Stimulated activated CD4-positive, alpha-beta T cell treated with anti-CD3 and anti-CD28 coated beads, Interleukin-12 subunit alpha, Interleukin-12 subunit beta, amount 100 ng/mL, for 48 hours (primary cell): ENCODE measurements around the gene PARD3.
"Not testable (repeated sequence)": the region's sequence is repeated elsewhere in the genome, so short reads cannot be mapped to it uniquely, and the experiment has no call there.

Experiments
- DNase-seq, 3 donors: peaks; one replicate each; pipeline ENCODE4 v3.0.0-alpha.2; 2020; ENCODE audit warnings: low read depth in 2 of 3, low spot score in 1 of 3

The PARD3 gene

DNA sequence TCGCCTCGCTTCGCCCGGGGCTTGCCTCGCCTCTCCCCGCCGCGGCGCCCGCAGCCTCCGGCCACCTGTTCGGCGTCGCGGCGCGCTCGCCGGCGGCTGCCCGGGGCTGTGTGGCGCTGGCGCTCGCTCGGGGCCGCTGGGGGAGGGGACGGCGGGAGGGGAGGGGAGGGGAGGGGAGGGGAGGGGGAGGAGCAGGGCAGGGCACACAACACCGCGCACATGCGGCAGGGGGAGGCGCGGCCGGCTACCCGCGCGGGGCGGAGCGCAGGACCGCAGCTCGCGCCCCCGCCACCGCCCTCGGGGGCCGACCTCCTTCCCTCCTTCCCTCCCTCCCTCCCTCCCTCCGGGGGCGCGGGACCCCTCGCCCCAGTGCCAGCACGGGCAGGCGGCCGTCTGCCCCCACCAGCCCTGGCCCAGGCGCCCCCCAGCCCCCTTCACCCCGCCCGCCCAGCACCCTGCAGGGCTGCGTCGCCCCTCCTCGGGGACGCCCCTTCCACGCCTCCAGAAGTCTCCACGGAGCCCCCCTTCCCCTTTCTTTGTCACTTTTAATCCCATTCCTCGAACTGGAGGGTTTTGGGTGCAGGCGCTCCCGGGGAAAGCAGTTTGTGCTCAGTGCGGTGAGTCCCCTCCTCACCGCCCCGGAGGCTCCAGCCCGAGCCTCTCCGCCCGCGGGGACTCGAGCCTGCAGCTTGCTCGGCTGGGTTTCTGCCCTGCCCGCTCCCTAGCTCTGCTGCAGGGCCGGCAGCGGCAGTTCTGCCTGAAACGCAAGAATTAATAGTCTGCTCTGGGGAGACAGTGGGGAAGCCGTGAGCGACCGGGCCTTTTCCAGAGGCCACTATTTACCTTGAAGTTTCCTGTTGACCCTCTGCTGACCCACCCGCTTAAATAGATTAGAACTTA is at the start of gene PARD3:
Gene PARD3, minus strand, starts transcription at position 112 of the 900 bp plus-strand sequence. CDS start 301 bp downstream, outside the sequence.
- no peak for DNase-seq

DNA sequence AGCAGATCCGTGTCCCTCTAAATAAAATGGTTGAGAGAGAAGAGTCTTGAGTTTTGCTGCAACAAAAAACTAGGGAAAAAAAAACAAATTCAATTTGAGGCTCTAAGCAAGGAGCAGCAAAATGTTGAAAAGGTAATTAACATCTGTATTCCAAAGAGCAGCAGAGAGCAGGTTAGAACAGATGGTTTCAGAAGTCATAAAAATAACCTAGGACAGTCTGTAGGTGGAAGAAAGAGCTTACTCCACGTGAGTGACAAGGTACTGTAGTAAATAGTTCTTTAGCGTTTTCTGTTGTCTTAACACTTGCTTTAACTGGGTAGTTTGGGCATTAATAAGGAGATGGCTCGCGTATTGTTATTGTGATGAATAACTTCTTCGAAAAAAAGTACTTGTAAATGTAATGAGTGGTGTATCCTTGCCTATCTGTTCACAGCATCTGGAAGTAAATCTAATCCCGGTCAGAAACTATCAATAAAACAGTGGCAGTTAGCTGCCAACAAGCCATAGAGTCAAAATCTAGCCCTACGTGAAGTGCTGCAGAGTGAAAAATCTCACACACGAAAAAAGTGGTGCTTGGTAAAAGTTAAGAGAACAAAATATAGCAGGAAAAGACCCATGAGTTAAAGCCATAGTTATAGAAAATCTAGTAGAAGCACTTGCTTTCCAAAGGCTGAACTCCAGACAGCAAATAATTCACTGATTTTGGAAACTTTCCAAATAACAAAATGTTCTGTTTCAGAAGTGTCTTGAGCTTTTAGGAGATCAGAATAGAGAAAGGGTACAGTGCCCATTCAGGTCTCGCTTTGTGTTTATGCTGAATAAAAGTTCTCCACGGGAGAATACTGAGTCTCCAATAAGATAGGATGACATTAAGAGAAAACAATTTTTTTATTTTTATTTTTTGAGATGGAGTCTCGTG is 49.3 kb upstream of the PARD3 start:
- DNase-seq, result no peak

DNA sequence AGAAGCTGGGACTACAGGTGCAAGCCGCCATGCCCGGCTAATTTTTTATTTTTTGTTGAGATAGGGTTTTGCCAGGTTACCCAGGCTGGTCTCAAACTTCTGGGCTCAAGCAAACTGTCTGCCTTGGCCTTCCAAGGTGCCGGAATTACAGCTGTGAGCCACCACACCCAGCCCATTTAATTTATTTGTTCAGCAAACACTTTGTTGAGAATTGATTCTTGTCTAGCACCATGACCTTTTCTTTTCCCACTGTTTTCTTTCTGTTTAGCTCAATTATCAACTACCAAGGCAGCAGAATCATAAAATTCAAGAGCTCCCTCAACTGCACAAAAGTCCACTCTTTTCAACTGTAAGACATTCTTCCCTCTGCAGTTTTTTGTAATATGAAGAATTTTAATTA is 47.8 kb upstream of the PARD3 start:
- DNase-seq, result no peak

DNA sequence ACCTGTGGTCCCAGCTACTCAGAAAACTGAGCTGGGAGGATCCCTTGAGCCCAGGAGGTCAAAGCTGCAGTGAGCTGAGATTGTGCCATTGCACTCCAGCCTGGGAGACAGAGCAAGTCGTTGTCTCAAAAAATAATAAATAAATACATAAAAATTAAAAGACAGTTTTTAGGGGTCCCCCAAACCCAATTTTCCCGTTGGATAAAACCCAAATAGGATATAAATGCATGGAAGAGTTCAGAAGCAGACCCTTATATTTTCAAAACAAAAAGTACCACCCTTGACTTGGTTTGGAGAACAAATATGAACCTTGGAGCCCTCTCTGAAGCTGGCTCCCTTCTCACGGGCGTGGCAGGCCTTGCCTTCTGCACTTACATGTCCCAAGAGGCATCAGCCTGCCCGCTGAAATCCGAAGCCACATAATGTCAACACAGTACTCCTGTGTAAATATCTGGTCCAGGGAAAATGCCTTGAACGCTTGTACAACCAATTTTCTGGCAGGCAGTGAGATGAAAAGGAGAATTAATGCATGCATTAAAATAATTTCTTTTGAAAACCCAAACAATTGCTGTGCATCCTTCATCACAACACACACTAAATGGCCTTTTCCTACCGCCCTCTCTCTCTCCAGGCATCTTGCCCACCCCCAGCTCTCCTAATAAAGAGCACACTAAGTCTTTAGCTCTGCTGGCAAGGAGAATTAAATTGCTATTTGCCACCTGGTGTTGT is 46.4 kb upstream of the PARD3 start:
- no peak for DNase-seq

DNA sequence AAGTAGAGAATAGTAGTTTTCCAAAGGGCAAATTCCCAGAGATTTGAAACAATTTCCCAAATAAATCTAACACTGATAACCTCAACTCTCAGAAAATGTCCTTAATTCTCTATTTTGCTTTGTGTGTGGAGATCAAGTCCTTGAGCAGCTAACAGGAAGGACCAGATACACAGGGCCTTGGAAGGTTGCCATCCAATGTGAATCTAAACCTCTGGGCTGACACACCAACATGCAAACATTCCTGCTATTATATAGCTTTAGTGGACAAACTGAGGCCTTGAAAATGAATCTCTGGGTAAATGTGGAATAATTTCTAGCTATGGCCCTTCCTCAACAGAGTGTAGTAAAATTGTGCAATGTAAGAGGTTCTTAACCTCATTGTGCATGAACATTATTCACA is 44.1 kb upstream of the PARD3 start:
- no peak for DNase-seq

DNA sequence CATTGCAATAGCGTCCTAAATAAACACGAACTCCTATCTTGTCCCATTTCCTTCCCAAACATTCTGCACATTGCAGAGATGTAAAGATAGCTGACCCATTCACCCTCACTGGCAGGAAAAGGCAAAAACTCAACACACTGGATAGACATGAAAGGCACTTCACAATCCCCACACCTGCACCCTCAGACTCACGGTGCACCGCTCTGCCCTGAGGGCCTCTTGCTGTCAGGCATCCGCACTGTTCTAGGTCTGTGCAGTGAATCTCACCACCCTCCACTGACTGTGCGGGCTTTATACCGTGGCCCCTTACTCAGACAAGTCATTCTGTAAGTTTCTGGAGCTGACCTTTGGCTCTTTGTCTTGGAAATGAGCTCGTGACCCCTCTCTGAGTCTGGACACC is 42.9 kb upstream of the PARD3 start:
- DNase-seq, result no peak

DNA sequence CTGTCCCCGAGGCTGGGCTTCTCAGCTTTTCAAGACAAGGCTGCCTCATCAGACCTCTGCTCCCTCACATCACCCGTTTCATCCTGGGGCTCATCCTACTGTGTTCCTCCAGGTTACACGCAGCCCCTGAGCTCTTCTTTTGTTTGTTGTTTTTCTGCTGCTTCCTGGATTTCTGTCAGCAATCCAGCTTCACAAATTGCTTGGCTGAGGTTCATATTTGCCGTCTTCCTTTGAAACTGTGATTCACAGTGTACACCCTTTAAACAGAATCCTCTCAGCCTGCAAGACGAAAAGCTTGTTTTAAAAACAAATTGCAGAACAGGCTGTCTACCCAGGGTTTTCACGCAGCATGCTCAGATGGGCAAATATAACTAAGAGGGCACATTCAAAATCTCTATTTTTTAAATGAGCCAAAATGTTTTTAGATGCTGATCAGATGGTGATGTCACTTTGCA is 39.1 kb upstream of the PARD3 start:
- DNase-seq, result no peak

DNA sequence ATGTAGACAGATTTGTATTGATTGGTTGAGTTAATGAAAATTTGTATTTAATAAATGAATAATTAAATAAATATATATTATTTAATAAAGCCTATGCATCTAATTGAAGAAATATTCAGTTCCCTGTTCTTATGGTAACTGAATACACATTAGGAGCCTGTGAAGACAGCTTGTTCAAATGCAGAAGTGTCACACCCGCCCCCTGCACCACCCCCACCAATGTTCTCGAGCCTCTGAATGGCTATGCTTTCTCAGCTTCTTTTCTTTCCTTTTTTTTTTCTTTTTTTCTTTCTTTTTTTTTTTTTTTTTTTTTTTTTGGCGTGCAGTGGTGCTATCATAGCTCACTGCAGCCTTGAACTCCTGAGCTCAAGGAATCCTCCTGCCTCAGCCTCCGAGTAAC is 38.3 kb upstream of the PARD3 start:
- no peak for DNase-seq

DNA sequence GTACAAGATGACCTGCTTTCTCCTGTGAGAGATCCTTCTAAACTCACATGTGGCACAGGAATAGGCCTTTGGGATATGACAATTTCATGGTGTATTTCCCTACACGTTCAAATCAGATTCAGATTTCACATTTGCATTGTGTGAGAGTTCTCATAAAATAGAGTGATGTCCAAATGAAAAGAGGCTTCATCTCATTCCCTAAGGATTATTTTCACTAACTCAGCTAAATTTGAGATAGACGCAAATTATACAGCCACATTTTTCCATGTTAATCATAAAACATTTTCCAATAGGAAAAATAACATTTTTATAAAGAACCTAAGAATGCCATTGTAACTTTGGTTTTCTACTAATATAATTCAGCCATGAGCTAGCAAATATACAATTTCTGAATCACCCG is 35.5 kb upstream of the PARD3 start:
- DNase-seq, result no peak

DNA sequence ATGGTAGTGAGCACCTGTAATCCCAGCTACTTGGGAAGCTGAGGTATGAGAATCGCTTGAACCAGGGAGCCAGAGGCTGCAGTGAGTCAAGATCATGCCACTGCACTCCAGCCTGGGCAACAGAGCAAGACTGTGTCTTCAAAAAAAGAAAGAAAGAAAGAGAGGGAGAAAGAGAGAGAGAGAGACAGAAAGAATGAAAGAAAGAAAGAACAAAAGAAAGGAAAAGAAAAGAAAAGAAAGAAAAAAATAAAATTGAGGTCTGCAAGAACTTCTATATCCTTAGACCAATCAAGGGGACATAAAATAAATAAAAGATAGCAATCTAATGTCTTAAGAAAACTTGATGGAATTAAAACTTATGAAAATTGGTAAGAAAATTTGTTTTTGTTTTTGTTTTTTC is 34.9 kb upstream of the PARD3 start:
- no peak for DNase-seq

DNA sequence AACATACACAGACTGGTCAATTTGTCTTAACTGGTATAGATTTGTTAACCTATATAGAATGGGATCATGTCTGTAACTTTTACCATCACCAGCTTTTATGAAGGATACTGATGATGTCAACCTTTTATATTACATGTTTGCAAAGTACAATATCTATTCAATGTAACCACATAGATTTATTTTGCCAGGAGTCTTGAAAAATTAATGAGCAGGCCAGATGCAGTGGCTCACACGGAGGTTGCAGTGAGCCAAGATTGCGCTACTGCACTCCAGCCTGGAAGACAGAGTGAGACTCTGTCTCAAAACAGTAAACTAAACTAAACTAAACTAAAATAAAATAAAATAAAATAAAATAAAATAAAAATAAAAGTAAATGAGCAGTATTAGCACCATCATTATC is 30.0 kb upstream of the PARD3 start:
- no peak for DNase-seq

DNA sequence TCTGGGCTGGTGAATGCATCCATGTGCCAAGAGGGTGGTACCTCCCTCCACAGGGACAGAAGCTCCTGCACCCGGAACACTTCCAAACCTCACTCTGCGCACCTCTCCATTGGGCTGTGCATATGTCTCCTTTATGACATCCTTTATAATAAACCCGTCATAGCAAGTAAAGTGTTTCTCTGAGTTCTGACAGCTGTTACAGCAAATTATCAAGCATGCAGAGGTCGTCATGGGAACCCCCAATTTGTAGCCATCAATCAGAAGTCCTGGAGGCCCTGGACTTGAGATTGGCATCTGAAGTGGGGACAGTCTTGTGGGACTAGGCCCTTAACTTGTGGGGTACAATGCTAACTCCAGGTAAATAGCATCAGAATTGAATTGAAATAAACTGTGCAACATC is 29.4 kb upstream of the PARD3 start:
- no peak for DNase-seq

DNA sequence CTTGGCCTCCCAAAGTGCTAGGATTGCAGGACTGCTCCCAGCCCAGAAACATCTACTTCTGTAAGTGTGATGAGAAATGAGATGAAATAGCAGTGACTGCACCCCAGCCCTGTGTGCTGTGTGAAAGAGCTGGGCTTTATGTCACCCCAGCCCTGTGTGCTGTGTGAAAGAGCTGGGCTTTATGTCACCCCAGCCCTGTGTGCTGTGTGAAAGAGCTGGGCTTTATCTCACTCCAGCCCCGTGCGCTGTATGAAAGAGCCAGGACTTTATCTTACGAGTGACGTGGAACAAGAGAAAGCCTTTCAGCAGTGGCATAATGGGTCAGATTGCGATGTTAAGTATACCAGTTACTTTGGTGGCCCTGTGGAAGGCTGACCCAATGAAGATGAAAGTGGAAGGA is 28.4 kb upstream of the PARD3 start:
- DNase-seq, result not testable (repeated sequence)

DNA sequence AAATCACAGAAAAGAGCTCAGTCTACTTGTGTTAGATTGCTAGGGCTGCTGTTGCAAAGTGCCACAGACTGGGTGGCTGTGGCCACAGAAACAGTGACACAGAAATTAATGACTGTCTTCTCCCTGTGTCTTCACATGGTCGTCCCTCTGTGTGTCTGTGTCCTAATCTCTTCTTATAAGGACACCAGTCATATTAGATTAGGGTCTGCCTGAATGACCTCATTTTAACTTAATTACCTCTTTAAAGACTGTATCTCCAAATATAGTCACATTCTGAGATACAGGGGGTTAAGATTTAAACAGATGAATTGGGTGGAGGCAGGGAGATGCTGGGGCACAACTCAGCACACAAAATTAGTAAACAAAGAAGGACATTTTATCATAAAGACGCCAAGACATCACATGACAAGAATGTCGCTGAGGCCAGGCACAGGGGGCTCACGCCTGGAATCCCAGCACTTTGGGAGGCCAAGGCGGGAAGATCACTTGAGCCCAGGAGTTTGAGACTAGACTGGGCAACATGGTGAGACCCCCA is 23.3 kb upstream of the PARD3 start:
- DNase-seq, result no peak

DNA sequence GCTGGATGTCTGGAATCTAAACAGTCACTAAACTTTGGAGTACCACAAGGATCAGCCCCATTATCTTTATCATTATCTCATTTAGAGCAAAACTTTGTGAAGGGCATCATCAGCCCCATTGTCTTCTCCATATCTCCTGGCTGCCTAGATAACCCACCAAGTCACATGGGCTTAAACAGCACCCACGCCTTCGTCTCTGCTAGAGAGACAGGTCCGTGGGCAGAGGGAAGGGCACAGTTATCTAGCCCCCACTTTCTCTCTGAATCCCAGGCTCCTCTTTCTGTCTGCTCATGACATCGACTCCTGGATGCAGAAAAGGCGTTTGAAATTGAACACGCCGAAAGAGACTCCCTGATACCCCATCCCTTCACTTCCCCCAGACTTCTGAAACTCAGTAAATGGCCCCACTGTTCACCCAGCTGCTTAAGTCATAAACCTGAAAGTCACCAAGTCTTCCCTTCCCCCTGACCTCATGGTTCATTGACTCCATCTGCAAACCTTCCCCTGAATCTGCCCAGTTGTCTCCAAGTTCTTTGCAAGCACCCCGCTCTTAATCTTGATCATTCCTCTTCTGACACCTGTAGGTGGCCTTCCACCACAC is 20.9 kb upstream of the PARD3 start:
- no peak for DNase-seq

DNA sequence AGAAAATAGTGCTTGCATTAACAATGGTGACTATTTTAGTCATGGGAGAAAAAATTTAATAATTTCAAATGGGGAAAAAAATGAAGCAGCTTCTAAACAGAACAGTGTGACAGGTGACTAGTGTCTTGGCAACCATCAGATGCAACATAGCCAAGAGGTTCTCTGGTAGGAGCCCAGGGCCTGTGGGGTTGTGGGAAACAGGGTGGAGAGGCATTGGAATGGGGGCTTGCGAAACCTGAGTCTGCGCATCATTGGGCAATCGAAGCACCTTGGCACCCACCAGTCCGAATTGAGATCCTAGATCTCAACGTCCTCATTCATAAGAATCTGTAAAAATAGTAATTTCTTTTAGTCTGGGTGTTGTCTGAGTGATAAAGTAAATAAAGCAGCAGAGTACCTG is 19.2 kb upstream of the PARD3 start:
- no peak for DNase-seq

DNA sequence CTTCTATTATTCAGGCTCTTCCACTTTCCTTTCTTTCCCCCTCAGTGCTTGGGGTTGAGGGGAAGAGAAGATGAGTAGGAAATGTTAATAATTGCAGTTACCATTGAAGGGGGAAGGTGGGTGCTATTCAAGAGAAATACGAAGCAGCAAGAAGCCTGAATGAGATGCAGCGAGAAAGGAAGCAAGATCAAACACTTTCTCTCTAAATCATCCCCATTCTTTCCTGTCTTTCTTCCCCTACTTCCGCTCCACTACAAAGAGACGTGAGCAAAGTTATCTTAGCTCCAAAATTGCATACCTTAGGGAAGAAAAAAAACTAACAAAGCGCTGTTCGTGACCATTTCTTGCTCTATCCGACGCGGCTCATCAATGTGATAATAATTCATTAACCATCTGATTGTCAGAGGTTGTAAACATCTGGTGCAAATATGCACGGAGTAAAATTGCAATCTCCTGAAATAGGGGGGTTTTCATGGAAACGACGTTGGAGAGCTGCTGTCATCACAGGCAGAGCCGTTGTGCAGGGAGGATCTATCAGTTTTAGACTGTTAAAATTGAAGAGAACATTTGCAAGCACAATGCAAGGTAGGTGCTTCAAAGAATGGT is 15.2 kb upstream of the PARD3 start:
- no peak for DNase-seq

DNA sequence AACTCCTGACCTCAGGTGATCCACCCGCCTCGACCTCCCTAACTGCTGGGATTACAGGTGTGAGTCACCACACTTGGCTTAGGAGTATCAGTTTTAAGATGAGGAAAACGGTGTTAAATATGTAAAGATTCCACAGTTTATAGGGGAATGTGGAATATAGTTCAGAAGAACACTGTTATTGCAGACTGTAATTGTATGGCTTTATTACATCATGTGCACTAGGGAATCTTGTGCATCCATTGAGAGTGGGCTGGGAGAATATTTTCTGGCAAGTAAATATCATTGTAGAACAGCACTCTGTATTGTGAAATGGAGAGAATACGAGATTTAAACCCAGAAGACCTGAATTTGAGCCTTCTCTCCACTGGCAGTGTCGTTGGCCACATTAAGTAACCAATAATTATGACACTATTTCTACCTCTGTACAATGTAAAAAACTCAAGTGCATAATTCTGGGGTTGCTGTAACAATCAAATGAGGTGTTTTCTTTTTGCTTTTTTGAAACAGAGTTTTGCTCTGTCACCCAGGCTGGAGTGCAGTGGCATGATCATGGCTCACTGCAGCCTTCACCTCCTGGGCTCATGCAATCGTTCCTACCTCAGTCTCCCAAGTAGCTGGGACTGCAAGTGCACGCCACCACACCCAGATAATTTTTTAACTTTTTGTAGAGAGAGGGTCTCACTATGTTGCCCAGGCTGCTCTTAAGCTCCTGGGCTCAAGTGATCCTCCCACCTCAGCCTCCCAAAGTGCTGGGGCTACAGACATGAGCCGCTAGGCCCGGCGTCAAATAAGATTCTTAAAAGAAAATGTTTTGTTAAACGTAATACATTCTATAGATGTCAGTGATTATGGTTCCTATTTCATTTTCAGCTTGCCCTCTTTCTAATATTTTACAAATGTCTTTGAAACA is 12.0 kb upstream of the PARD3 start:
- DNase-seq, result no peak

DNA sequence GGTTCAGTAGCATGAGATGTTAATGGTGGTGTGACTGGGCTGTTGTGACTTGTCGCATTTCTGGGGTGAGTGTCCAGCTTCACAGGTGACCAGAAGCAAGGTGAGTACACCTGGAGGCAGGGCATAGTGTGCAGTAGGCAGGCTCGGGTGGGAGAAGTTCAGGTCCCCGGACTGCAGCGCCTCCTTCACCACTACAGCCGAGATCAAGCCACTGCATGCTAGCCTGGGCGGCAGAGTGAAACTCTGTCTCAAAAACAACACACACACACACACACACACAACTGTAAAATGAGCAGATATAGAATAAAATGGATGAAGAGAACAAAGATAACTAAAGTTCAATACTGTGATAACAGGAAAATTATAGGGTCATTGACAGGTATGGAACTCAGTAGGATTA is 11.1 kb upstream of the PARD3 start:
- DNase-seq, result no peak
